HEK293 (cell line): ENCODE results near the gene NR2E3.

Experiments
- CTCF ChIA-PET: fragments of 350-600 bp; formaldehyde crosslinking; extraction: SDS; loops from one replicate; lab custom pipeline; 2021; ENCODE audit warnings: antibody characterized with exemption; lab: Yijun Ruan, JAX
- POLR2A ChIA-PET: fragments of 300-600 bp; formaldehyde crosslinking; extraction: SDS; loops from one replicate; lab custom pipeline; 2020; ENCODE audit warnings: antibody characterized with exemption, inconsistent platforms; lab: Yijun Ruan, JAX
- H3K27ac ChIP-seq: fragments of 200-500 bp; sonication (Bioruptor generic); 2 replicates; pipeline ENCODE4 v1.5.1; 2014; ENCODE audit warnings: low read depth, low read length, control low read depth, inconsistent platforms; ENCODE audit errors: extremely low read depth
- H3K36me3 ChIP-seq, 2 experiments: fragments of 200-500 bp in 1 of 2; sonication (Bioruptor generic) in 1 of 2; 1 replicate in 1 of 2; 2 replicates in 1 of 2; pipeline ENCODE4 v1.5.1; 2014 to 2017; ENCODE audit warnings: inconsistent platforms in 2 of 2, low read length in 2 of 2; ENCODE audit not compliant: control insufficient read depth in 2 of 2, insufficient read depth in 1 of 2
- H3K4me1 ChIP-seq: fragments of 200-500 bp; sonication (Bioruptor generic); 2 replicates; pipeline ENCODE4 v1.5.1; 2014; ENCODE audit warnings: mild to moderate bottlenecking, low read length, inconsistent platforms; ENCODE audit not compliant: control insufficient read depth, insufficient read depth
- H3K4me3 ChIP-seq: 2 replicates; pipeline ENCODE4 v1.5.1; 2011; ENCODE audit warnings: low read depth, mild to moderate bottlenecking, control low read depth, low read length, moderate library complexity
- H3K9me3 ChIP-seq: fragments of 200-500 bp; sonication (Bioruptor generic); 2 replicates; pipeline ENCODE4 v1.5.1; 2014; ENCODE audit warnings: low read depth, low read length, inconsistent platforms; ENCODE audit not compliant: control insufficient read depth, insufficient read depth
- ATF2 ChIP-seq: fragments of 450-650 bp; formaldehyde crosslinking; IDR thresholded peaks from 2 replicates; pipeline ENCODE4 v1.5.1; 2016; ENCODE audit warnings: missing biosample characterization, missing genetic modification characterization, low read depth
- GLIS2 ChIP-seq: fragments of 450-650 bp; formaldehyde crosslinking; IDR thresholded peaks from 2 replicates; pipeline ENCODE4 v1.5.1; 2016; ENCODE audit warnings: missing biosample characterization, missing genetic modification characterization
- KLF8 ChIP-seq: fragments of 450-650 bp; formaldehyde crosslinking; IDR thresholded peaks from 2 replicates; pipeline ENCODE4 v1.5.1; 2016; ENCODE audit warnings: missing biosample characterization, missing genetic modification characterization
- SALL2 ChIP-seq: fragments of 450-650 bp; formaldehyde crosslinking; IDR thresholded peaks from 2 replicates; pipeline ENCODE4 v1.5.0; 2017; ENCODE audit warnings: missing biosample characterization, mild to moderate bottlenecking, missing genetic modification characterization, borderline replicate concordance
- SP7 ChIP-seq: fragments of 450-650 bp; formaldehyde crosslinking; IDR thresholded peaks from 2 replicates; pipeline ENCODE4 v1.5.1; 2016; ENCODE audit warnings: missing biosample characterization, missing genetic modification characterization
- ZBTB21 ChIP-seq: fragments of 450-650 bp; formaldehyde crosslinking; IDR thresholded peaks from 2 replicates; pipeline ENCODE4 v1.5.1; 2017; ENCODE audit warnings: missing biosample characterization, missing genetic modification characterization
- ZEB2 ChIP-seq: fragments of 450-650 bp; formaldehyde crosslinking; IDR thresholded peaks from 2 replicates; pipeline ENCODE4 v1.5.1; 2016; ENCODE audit warnings: missing biosample characterization, missing genetic modification characterization
- ZIC2 ChIP-seq: fragments of 450-650 bp; formaldehyde crosslinking; IDR thresholded peaks from 2 replicates; pipeline ENCODE4 v1.5.1; 2016; ENCODE audit warnings: missing biosample characterization, missing genetic modification characterization
- ZNF114 ChIP-seq: fragments of 450-650 bp; formaldehyde crosslinking; IDR thresholded peaks from 2 replicates; pipeline ENCODE4 v1.5.0; 2017; ENCODE audit warnings: missing biosample characterization, missing genetic modification characterization
- ZNF140 ChIP-seq: fragments of 450-650 bp; formaldehyde crosslinking; IDR thresholded peaks from 2 replicates; pipeline ENCODE4 v1.5.1; 2016; ENCODE audit warnings: missing biosample characterization, missing genetic modification characterization
- ZNF23 ChIP-seq: fragments of 450-650 bp; formaldehyde crosslinking; IDR thresholded peaks from 2 replicates; pipeline ENCODE4 v1.5.1; 2016; ENCODE audit warnings: missing biosample characterization, missing genetic modification characterization, borderline replicate concordance
- ZNF324 ChIP-seq: fragments of 450-650 bp; formaldehyde crosslinking; IDR thresholded peaks from 2 replicates; pipeline ENCODE4 v1.5.1; 2016; ENCODE audit warnings: missing biosample characterization, missing genetic modification characterization
- ZNF366 ChIP-seq: fragments of 450-650 bp; formaldehyde crosslinking; conservative IDR thresholded peaks from 2 replicates; pipeline ENCODE4 v1.5.1; 2016; ENCODE audit warnings: missing biosample characterization, missing genetic modification characterization
- ZNF423 ChIP-seq: fragments of 450-650 bp; formaldehyde crosslinking; IDR thresholded peaks from 2 replicates; pipeline ENCODE4 v1.5.1; 2016; ENCODE audit warnings: missing biosample characterization, missing genetic modification characterization
- ZNF510 ChIP-seq: fragments of 450-650 bp; formaldehyde crosslinking; IDR thresholded peaks from 2 replicates; pipeline ENCODE4 v1.5.1; 2018; ENCODE audit warnings: mild to moderate bottlenecking, missing genetic modification characterization, missing biosample characterization; ENCODE audit not compliant: insufficient replicate concordance
- ZNF514 ChIP-seq: fragments of 450-650 bp; formaldehyde crosslinking; IDR thresholded peaks from 2 replicates; pipeline ENCODE4 v1.5.1; 2016; ENCODE audit warnings: missing biosample characterization, missing genetic modification characterization
- ZNF544 ChIP-seq: fragments of 450-650 bp; formaldehyde crosslinking; IDR thresholded peaks from 2 replicates; pipeline ENCODE4 v1.5.0; 2017; ENCODE audit warnings: missing biosample characterization, missing genetic modification characterization
- ZNF549 ChIP-seq: fragments of 450-650 bp; IDR thresholded peaks from 2 replicates; pipeline ENCODE4 v1.5.1; 2018; ENCODE audit warnings: missing biosample characterization, missing genetic modification characterization, mild to moderate bottlenecking, inconsistent platforms, moderate library complexity
- ZNF596 ChIP-seq: fragments of 450-650 bp; IDR thresholded peaks from 2 replicates; pipeline ENCODE4 v1.5.0; 2018; ENCODE audit warnings: missing biosample characterization, mild to moderate bottlenecking, missing genetic modification characterization, moderate library complexity
- ZNF645 ChIP-seq: fragments of 450-650 bp; formaldehyde crosslinking; IDR thresholded peaks from 2 replicates; pipeline ENCODE4; 2016; ENCODE audit warnings: missing biosample characterization, missing genetic modification characterization
- ZNF701 ChIP-seq: fragments of 450-650 bp; formaldehyde crosslinking; IDR thresholded peaks from 2 replicates; pipeline ENCODE4 v1.5.1; 2016; ENCODE audit warnings: missing biosample characterization, missing genetic modification characterization
- ZNF768 ChIP-seq: fragments of 450-650 bp; formaldehyde crosslinking; IDR thresholded peaks from 2 replicates; pipeline ENCODE4 v1.5.1; 2018; ENCODE audit warnings: missing biosample characterization, mild to moderate bottlenecking, missing genetic modification characterization
- TF ChIP-seq, protein P1 (sequence below): fragments of 450-650 bp; formaldehyde crosslinking; IDR thresholded peaks from 2 replicates; pipeline ENCODE4 v1.5.1; 2016; ENCODE audit warnings: missing biosample characterization, missing genetic modification characterization
- TF ChIP-seq, protein P2 (sequence below): fragments of 450-650 bp; formaldehyde crosslinking; IDR thresholded peaks from 2 replicates; pipeline ENCODE4 v1.5.1; 2017; ENCODE audit warnings: missing biosample characterization, missing genetic modification characterization
- TF ChIP-seq, protein P3 (sequence below): fragments of 450-650 bp; IDR thresholded peaks from 2 replicates; pipeline ENCODE4 v1.5.1; 2018; ENCODE audit warnings: missing biosample characterization, missing genetic modification characterization

The NR2E3 gene

GRCh38 chr15:71807691-71808091 is 2.7 kb upstream of the NR2E3 start:
- no peak overlapping the region for H3K27ac ChIP-seq
- ChIA-PET POLR2A (interaction anchor here (0.6 kb wide), 1 partner anchor 121 kb away, joined by 4 read pairs; no protein-coding TSS in a partner anchor), CTCF (interaction anchor here (0.6 to 9.3 kb wide), 6 partner anchors 28 to 349 kb away, joined by 3 to 70 read pairs (median 6); no protein-coding TSS in a partner anchor)
- H3K4me1 ChIP-seq, result peaks cover 15% of the 10 kb centered on the region
- H3K9me3 ChIP-seq, result no peaks in the 10 kb centered on the region
- no peak overlapping the region for H3K4me3 ChIP-seq
- TF ChIP-seq ZBTB21 (tag by site-specific recombination) (no peak), ZNF140 (no peak), SP7 (tag by site-specific recombination) (no peak), ZNF366 (no peak), ZNF596 (tag by site-specific recombination) (no peak), ZNF544 (tag by site-specific recombination) (no peak), GLIS2 (tag by site-specific recombination) (no peak), ZIC2 (0 out of 2 replicates have a peak, but pooled peaks have one; percentile 31), ZNF645 (tag by site-specific recombination) (no peak), ZNF510 (tag by site-specific recombination) (no peak), ZNF701 (tag by site-specific recombination) (no peak), ZNF514 (tag by site-specific recombination) (no peak), ZNF114 (tag by site-specific recombination) (no peak), SALL2 (tag by site-specific recombination) (no peak), ZNF423 (tag by site-specific recombination) (no peak), ZNF324 (tag by site-specific recombination) (no peak), ZNF549 (tag by site-specific recombination) (no peak), ZNF768 (tag by site-specific recombination) (peak; percentile 66), KLF8 (tag by site-specific recombination) (no peak), ZNF23 (tag by site-specific recombination) (no peak), ZEB2 (tag by site-specific recombination) (no peak), ATF2 (tag by site-specific recombination) (no peak)
- TF ChIP-seq, protein P1, sequence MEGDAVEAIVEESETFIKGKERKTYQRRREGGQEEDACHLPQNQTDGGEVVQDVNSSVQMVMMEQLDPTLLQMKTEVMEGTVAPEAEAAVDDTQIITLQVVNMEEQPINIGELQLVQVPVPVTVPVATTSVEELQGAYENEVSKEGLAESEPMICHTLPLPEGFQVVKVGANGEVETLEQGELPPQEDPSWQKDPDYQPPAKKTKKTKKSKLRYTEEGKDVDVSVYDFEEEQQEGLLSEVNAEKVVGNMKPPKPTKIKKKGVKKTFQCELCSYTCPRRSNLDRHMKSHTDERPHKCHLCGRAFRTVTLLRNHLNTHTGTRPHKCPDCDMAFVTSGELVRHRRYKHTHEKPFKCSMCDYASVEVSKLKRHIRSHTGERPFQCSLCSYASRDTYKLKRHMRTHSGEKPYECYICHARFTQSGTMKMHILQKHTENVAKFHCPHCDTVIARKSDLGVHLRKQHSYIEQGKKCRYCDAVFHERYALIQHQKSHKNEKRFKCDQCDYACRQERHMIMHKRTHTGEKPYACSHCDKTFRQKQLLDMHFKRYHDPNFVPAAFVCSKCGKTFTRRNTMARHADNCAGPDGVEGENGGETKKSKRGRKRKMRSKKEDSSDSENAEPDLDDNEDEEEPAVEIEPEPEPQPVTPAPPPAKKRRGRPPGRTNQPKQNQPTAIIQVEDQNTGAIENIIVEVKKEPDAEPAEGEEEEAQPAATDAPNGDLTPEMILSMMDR (tag by site-specific recombination), result no peak
- TF ChIP-seq, protein P2, sequence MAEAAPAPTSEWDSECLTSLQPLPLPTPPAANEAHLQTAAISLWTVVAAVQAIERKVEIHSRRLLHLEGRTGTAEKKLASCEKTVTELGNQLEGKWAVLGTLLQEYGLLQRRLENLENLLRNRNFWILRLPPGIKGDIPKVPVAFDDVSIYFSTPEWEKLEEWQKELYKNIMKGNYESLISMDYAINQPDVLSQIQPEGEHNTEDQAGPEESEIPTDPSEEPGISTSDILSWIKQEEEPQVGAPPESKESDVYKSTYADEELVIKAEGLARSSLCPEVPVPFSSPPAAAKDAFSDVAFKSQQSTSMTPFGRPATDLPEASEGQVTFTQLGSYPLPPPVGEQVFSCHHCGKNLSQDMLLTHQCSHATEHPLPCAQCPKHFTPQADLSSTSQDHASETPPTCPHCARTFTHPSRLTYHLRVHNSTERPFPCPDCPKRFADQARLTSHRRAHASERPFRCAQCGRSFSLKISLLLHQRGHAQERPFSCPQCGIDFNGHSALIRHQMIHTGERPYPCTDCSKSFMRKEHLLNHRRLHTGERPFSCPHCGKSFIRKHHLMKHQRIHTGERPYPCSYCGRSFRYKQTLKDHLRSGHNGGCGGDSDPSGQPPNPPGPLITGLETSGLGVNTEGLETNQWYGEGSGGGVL, result peak; percentile 33; the same call in 1 of the 2 replicates
- TF ChIP-seq, protein P3, sequence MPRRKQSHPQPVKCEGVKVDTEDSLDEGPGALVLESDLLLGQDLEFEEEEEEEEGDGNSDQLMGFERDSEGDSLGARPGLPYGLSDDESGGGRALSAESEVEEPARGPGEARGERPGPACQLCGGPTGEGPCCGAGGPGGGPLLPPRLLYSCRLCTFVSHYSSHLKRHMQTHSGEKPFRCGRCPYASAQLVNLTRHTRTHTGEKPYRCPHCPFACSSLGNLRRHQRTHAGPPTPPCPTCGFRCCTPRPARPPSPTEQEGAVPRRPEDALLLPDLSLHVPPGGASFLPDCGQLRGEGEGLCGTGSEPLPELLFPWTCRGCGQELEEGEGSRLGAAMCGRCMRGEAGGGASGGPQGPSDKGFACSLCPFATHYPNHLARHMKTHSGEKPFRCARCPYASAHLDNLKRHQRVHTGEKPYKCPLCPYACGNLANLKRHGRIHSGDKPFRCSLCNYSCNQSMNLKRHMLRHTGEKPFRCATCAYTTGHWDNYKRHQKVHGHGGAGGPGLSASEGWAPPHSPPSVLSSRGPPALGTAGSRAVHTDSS (tag by site-specific recombination), result no peak
- H3K36me3 ChIP-seq, result no peaks in the 10 kb centered on the region
